CD4-positive, alpha-beta T cell treated with Interferon gamma for 1 hour (primary cell): ENCODE measurements around the gene ZBTB5.

ENCODE experiments used
- DNase-seq: peaks from one replicate; pipeline ENCODE4 v3.0.0-alpha.2; 2020

ZBTB5 gene

DNA sequence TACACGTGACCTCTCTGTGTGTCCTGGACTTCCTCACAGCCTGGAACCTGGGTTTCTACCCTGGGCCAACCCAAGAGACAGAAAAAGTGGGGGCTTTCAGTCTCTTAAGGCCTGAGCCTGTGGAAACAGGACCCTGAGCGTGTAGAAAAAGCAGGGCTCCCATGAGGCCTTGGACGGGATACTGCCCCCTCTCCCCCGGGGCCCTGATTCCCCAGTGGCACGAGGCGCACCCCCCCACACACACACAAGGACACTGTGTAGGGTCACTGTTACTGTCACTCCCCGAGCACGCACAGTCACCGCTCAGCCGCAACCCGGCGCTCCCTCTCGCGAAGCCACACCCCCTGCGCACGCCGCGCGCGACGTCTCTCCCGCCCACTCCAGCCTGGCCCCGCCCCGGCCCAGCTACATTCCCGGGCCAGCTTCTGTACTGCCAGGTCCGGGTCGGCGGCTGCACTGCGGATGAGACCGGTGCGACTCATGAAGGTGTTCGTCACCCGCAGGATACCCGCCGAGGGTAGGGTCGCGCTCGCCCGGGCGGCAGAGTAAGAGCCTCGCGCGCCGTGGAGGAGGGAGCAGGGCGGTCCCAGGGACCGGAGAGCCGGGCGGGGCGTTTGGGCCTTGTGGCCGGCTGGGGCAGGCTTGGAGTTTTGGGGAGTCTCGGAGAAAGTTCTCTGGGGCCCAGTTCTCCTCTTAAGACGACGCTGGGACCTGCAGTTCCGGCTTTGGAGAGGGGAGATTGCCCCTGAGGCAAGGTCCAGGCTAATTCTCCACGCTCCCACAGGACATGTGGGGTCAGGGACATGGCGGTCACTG lies 42.8 kb downstream of the ZBTB5 start, which contains the start of gene GRHPR:
GRHPR (plus strand) TSS at position 408 of the 816 bp plus-strand sequence; CDS start at position 463, 55 bp downstream.
- peak; percentile 79 for DNase-seq

DNA sequence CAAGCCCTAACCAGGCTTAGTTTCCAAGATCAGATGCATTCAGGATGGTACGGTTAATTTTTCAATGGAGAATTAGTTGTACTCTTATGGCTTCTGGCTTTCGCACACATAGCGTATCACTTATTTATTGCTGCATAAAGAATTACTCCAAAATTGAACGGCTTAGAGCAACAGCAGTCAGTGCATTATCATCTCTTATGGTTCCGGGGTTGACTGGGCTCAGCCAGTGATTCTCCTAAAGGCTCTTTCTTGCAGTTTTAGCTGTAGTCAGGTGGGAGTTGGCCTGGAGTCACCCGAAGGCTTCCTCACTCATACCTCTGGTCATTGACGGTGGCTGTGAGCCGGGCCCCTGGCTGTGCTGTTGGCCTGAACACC lies 43.3 kb downstream of the ZBTB5 start:
- no peak for DNase-seq

DNA sequence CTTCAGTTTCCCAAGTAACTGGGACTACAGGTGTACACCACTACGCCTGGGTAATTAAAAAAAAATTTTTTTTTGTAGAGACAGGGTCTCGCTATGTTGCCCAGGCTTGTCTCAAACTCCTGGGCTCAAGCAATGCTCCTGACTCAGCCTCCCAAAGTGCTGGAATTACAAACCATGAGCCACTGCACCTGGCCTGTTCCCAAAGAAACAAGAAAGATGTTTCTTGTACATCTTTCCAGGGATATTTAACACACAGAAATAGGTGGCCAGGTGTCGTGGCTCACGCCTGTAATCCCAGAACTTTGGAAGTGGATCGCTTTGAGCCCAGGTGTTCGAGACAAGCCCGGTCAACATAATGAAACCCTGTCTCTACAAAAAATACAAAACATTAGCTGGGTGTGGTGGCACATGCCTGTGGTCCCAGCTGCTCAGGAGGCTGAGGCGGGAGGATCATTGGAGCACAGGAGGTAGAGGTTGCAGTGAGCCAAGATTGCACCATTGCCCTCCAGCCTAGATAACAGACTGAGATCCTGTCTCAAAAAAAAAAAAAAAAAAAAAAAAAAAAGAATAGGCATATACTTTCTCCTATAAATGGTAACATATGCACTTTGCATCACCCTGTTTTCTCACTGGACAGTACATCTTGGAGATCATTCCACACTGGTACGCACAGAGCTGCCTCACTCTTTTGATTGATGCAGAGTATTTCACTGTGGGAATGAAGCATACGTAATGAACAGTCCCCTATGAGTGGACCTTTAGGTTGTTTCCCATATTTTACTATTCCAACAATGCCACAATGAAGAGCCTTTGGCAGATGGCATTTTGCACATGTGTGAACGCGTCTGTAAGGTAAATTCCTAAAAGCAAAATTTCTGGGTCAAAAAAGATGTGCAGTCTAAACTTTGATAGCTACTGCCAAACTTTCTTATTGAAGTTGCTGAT lies 44.7 kb downstream of the ZBTB5 start:
- DNase-seq, result no peak

DNA sequence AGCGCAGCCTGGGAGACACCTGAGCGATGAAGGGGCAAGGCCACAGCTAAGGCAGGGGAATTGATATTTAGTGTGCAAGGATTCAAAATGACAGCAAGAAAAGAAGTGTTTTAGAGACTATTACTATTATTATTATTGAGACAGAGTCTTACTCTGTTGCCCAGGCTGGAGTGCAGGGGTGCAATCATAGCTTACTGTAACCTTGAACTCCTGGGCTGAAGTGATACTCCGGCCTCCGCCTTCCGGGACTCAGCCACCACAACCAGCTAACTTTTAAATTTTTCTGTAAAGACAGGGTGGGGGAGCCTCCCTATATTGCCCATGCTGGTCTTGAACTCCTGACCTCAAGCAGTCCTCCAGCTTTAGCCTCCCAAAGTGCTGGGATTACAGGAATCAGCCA lies 46.0 kb downstream of the ZBTB5 start:
- no peak for DNase-seq

DNA sequence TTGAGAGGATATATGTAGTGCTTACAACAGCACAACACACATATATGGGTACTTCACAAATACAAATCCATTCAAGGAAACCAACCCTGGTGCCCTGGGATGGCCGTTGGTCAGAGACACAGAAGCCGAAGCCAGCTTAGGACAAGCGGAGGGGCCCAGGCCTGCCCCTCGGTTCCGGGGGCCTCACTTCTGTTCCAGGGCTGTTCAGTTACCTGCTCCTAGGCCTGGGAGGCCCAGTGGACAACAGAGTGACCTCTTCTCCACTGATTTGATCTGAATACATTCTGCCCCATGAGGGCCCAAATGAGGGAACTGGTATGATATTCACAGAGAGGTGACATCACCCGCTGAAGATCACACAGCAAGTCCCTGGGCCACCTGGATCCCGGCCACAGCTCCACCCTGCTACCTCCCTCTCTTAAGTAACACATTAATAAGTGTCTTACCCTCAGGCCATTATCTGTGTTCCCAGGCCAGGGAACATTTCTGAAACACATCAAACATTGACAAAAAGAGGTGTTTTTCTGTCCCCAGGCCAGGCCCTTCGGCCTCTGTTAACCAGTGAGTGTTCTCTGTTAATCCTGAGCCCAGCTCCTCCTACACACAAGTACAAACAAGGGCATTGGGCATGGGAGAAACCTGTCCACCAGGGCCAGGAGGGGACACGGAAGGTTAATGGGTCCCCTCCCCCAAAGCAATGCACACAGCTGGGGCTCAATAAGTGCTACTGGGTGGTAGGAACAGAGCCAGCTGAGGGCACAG lies 47.2 kb downstream of the ZBTB5 start:
- no peak for DNase-seq

DNA sequence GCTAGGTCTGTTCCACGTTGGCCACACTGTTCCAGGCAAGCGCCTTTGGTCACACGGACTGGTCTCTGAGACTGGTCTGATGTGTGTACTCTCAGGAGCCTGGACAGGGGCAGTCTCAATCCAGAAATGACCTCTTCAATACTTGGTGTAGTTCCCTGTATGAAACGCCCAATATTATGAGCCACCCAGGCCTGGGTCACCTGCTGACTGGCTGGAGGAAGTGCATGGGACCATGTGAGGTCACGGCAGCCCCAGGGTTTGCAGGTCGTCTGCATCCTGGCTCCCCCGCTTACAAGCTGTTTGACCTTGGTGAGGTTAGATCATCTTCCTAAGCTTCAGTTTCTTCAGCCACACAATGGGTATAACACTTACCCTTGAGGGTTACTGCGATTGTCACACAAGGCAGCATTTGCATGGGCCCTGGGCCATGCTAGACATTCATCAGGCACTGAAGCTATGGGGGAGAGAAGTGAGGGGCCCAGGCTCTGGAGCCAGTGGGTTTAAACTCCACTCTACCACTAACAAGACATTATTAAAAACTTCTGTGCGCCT lies 47.9 kb downstream of the ZBTB5 start:
- no peak for DNase-seq

DNA sequence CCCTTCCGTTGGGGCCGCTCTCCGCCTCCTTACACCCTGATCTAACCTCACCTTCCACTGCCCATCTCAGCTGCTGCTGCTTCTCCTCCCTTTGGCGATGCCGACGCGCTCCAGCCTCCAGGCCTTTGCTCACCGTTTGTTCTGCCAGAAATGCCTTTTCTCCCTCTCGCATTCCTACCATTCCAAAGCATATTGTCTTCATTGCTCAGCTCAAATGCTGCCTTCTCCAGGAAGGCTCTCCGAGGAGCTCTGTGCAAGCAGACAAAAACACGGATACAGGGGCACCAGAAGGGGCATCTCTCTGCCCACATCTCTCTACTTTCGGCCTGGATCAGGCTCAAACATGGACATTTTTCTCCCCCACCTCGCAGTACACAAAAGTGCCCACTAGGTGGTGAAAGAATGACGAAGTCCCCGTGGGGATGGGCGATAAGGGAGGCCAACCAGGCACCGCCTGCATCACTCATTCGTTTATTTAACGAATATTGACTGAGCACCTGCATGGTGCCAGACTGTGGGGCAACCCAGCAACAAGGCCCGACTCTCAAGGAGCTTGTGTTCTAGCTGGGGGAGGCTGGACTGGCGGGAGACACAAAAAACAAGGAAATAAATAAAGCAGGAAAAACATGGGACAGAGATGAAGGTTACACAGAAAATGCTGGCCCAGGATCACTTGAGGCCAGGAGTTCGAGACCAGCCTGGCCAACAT lies 50.1 kb downstream of the ZBTB5 start:
- peak; percentile 67 for DNase-seq

DNA sequence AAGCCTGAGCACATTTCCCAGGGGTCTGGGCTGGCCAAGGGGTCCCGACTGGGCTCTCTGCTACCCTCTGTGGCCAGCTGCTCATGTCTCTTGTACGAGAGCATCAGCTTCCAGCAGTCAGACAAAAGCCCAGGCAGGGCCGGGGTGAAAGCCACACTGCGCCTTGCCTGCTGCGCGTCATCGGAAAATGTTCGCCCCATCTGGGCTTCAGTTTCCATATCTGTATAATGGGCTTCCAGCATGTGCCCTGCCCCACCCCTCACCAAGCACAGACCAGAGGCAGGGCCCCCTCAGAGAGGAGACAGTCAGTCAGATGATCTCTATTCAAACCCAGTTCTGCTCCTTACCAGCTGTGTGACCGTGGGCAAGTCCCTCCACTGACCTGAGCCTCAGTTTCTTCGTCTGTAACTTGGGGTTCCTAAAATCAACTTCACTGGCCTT lies 50.7 kb downstream of the ZBTB5 start:
- no peak for DNase-seq

DNA sequence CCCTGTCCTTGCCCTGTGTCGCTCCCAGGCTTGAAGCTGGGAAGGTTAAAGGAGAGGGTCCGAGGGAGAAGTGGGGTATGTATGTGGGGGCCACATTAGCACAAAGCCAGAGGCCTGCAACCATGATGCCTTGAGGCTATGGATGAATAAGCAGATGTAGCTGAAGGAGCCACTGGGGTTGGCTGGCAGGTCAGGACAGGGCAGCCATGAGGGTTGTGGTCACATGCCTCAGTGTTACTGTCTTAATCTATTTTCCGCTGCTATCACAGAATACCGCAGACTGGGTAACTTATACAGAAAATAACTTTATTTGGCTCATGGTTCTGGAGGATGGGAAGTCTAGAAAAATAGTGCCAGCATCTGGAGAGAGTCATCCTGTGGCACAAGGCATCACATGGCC lies 51.9 kb downstream of the ZBTB5 start:
- no peak for DNase-seq

DNA sequence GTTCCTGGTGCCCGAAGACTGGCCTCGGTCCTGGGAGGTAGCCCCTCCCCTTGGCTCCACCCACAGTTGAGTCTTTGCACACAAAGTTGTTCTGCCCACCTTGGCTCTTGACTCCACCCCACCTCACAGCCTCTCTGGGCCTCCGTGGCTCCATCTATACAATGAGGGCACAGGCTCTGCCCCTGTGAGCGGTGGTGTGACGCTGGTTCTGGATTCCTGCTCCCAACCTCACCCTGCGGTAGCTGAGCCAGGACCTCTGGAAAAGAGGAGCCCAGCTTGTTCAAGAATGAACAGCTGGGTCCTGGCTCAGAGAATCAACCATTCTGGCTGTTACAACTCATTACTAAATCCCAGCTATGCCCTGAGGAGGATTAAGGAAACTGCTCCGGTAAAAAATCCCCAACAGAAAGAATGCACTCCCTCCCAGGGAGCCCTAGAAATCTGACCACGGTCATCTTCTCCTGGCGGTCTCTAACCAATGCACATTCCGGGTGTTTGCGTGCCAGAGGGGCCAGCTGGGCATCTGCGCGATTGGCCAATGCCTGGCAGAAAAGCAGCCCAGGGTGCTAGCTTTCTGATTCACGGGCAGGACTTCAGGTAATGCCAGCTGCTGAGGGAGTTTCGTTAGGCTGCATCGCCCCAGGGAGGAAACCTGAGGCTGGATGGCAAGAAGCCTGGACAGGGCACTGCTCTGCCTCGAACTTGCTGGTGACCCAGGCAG lies 52.7 kb downstream of the ZBTB5 start:
- no peak for DNase-seq

DNA sequence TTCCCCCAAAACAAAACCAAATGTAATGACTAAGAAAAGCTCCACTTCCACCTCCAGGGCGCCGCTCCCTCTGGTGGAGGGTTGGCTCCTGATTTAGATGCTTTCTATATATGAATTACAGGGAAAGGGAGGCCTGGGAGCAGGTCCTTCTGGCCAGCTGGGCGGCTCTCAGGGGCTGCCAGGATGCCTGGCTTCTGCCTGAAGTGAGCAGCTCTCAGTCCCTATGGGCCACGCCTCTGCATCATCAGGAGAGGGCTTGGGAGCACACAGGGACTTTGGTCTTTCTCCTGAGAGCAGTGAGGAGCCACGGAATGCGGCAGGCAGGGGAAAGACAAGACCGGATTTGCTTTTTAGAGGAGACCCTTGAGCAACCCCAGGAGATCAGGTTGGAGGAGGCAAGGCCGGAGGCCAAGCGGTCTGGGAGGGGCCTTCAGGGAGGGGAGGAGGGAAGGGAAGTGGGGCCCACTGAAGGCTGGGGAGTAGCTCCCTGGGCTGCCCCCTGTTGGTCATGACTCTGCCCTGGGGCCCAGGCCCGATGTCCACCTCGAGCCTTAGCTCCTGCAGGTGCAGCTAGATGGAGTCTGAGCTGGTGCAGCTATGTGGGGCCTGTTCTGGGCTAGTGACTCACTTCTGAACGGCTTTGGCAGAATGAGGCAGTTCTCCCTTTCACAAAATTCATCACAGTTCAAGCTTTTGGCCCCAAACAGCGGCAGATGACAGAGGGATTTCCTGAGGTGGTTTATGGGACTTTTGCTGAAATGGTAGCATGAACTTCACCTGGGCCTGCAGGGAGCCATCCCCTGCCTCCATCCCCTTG lies 54.1 kb downstream of the ZBTB5 start:
- no peak for DNase-seq

DNA sequence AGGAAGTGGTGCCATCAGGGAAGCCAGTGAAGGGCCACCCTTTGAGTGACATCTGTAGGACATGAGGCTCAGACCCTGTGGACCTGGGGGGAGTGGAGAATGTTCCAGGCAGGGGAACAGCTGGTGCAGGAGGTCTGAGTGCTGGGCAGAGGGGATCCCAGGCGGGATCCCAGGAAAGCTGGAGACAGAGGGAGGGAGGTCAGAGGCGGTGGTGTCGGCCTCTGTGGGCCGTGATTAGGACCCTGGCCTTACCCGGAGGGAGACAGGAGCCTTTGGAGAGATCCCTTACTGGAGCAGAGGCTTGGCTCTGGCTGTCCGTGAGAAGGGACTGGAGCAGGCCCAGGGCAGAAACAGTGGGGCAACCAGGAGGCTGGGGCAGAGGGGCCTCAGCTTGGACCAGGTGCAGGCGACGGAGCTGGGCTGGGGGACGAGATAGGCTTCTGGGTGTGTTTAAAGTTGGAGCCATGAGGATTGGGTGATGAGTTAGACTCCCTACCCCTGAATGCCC lies 54.8 kb downstream of the ZBTB5 start:
- DNase-seq, result no peak

DNA sequence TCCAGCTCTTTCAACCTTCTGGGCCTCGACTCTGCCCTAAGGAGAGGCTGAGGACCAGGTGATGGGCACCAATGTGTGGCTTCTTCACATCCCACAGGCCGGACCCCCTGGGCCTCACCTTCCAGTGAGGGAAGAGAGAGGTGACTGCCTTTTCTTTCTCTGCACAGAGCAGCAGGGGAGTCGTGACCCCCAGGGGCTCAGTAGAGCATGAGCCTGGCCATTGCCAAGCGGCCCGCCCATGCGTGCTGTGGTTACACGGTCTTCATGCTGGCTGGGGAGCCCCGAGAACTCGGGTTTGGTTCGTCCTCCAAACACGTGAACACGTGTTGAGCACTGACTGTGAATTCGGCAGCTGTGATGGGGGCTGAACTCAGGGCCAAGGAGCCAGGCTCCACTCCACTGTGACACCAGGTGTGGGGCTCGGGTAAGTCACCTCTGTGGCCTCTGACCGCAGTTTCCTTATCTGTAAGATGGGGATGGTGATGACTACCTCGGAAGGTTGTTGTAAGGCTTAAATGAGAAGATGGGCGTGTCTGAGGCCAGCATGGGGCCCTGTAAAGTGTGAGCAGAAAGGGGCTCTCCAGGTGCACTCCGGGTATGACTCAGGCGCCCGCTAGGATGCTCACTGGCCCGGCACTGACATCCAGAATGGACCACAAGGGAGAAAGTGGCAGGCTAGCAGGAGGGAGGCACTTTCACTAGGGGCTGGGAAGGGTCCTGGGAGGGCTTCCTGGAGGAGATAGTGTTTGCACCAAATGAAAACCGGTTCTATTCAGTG lies 56.1 kb downstream of the ZBTB5 start:
- peak; percentile 89 for DNase-seq

DNA sequence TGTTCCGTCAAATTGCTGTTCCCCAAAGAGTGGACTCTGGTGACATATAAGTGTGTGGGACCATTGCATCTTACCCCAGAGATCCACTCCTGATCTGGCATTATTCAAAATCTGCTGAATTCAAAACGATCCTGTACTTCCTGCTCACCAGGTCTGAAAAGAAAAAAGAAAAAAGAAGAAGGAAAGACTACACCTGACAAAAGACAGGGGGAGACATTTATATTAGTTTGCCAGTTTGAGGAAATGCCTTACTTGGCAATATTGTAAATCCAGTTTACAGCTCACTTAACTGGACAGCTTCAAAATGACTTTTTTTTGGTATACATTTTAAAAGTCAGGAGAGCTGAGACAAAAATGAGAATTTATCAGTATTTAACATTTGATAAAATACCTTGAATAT lies 57.8 kb downstream of the ZBTB5 start:
- DNase-seq, result no peak

DNA sequence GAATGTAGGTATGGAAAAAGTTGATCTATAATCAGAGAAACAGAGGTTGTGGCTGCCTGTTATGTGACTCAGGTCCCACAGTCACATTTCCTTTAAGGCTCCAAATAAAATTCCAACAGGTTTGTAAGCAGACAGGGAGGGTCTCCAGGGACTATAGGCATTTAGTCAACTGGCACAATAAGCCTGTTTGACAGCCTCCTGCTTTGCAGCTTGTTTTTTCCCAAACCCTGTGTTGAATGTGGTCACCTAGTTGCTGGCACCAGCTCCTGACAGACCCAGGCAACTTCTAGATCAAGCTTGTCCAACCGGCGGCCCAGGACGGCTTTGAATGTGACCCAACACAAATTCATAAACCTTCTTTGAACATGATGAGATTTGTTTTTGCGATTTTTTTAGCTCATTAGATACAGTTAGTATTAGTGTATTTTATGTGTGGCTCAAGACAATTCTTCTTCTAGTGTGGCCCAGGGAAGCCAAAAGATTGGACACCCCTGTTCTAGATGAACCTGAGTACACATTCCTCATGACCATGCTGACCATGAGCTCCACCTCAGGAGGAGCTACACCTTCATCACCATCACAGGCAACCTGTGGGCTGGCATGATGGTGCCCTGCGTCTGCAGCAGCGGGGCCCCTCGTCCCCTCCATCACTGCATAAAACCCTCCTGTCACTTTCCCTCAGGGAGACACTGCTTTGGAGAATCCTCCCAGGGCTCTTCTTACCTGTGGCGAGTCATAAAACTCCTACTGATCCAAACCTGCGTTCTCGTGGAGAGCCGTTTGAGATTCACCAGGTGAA lies 58.4 kb downstream of the ZBTB5 start:
- DNase-seq, result no peak

DNA sequence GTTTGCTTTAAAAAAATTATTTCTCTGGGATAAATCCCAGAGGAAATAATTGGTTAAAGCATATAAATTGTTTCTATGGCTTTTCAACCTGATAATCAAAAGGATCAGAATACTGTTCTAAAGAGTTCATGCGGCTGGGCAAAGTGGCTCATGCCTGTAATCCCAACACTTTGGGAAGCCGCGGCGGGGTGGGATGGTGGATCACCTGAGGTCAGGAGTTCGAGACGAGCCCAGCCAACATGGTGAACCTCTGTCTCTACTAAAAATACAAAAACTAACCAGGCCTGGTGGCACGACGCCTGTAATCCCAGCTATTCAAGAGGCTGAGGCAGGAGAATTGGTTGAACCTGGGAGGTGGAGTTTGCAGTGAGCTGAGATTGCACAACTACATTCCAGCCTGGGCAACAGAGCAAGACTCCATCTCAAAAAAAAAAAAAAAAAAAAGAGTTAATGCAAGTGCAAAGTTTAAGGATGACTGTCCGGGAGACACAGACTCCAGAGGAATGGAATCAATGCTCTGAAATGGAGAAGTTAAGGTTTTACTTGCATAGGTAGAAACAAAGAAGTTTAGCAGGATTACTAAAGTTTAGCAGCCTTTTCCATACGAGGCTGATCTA lies 59.4 kb downstream of the ZBTB5 start:
- DNase-seq, result no peak

DNA sequence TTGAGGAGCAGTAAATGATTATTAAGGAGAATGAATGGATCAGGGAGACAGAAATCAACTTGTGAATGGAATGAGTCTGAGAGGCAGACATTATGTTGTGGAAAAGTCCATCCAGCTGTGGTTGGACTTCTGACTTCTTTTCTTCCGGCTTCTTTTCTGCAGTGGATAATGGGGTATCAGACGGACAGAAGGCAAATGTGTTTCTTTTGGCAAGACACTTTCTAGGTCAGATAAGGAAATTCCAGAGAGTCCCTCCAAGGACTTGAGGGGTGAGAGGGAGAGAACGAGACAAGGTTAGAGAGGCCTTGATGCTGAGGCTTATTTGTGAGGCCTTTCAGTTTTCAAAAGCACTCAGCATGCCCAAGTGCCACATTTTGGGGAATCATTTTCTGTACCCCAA lies 59.9 kb downstream of the ZBTB5 start:
- no peak for DNase-seq

DNA sequence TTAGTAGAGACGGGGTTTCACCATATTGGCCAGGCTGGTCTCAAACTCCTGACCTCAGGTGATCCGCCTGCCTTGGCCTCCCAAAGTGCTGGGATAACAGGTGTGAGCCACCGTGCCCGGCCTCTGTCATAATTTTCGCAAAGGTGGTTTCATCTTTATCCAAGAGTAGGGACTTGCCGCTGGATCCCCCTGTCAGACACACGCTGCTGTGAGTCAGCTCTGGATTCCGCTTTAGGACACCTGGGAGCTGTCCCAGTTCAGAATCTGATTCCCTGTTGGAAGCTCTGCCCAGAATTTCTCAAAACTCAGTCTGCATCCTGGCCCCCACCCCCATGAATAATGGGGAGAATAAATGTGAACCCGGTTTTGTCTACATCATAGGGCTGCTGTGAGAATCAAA lies 60.7 kb downstream of the ZBTB5 start:
- no peak for DNase-seq
